GM20431 (cell line): ENCODE measurements around the gene GNG12.

Experiments used
- in situ Hi-C: fragments of 300-500 bp; cut with MseI, MboI; formaldehyde crosslinking; loops from one replicate; pipeline ENCODE4 v1.15.0; 2020; ENCODE audit warnings: low sequenced_read_pairs; ENCODE audit not compliant: unreplicated experiment

The GNG12 gene

DNA sequence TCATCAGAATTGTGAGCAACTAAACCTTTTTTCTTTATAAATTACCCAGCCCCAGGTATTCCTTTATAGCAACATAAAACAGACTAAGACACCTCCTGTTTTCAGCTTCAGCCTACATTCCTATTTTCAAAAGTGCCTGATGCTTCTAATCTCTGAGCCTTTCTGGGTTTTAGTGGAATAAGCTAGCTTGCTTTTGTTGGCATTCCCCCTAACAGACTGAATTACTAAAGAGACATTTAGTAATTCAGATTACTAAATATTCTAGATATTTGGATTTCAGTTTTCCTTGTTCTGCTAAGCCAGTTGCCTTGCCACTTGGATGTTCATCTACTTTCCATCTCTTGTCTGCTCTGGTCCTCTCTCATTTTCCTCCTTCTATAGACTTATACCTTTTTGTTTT, 10.5 kb upstream of the GNG12 start:
- in situ Hi-C loops: no loop called here

DNA sequence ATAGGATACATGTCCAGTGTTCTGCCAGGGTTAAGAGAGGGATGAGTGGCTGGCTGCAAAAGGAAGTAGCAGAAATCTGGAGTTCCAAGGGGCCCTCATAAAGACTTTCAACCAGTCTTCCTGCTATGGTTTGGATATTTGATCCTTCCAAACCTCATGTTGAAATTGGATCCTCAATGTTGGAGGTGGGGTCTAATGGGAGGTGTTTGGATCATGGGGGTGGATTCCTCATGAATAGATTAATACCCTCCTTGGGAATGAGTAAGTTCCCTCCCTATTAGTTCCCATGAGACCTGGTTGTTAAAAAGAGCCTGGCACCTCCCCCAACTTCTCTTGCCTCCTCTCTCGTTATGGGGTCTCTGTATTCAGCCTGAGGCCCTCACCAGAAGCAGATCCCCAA, 10.1 kb upstream of the GNG12 start:
- in situ Hi-C loops: no loop called here

DNA sequence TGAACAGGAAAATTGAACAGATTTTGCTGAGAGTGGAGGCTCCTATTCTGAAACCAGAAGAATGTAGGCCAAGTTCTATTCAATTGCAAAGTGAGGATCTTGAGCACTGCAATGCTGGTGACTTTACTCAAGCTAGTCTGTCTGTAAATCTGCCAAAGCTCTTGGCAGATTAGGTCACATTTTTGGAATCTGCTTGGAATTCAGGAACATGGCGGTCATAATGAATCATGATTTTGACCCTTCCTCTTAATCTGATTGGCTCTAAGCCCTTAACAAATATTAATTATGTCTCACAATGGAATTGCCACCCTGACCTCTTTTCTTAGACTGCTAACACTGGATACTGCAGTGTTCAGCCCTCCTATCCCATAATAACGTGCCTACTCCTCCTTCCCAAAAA, 7.2 kb upstream of the GNG12 start:
- in situ Hi-C loops: no loop called here

DNA sequence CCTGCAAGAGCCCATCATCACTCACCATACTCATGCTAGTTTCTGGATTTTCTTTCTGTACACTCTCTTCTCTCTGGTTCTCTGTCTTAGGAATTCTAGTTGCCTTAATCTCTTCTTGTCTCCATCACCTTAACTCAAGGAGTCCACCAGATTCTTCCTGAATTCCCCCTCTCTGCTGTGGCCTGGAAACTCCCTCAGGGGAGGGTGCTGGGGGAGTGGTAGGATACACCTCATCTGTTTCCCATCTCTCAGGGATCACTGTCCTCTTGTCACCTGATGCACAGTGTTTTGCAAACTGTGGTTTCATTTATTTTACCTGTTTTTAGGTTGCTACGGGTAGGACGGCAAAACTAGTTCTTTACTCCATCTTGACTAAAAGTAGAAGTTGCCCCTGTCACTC, 6.6 kb upstream of the GNG12 start:
- in situ Hi-C loops: no loop called here

DNA sequence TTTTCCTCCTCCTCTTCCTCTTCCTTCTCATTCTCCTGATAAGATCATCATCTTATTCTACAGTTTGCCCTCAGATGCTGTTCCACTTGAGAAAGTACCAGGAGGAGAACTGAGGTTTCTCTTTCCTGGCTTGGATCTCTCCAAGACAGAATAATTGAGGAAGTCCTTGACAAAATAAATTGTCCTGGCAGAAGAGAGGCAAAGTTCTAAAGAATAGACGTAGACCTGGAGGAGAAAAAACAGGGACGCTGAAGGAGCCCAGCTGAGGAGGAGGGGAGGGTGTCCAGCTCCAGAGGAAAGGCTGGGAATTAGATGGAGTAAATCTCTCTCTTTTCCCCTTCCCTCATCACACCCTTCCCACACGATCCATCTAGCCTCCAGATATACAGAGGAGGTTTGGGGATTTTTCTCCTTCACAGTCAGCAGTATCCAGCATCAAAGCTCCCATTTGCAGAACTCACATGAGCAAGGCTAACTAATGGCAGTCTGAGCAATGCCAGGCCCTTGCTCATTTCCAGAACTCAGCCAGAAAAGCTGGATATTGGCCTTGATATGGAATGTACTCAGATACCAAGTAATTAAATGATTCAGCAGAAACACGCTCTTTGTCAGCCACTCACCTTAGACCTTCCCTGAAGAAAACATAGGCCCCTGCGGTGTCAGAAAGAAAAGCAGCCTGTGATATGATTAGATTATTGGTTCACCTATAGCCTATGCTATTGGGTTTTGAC, 5.1 kb upstream of the GNG12 start:
- in situ Hi-C loops: no loop called here

DNA sequence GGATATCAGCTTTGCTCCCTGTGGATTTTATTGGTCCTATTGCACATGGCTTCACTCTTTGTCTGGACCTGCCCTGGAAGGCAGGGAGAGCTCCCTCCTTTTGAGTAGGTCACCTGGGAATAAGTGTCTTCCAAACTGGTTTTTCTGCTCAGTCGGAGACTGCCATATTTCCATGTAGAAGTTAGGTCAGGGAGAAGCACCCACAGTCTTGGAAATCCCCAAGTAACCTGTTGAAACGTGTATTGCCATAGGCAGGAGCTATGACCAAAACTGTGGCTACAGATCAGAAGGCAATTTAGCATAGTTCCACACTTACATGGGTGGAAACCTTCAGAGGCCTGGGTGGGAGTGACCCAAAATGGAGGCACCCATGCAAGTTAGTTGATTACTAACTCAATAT, 3.5 kb upstream of the GNG12 start:
- in situ Hi-C loops: no loop called here

DNA sequence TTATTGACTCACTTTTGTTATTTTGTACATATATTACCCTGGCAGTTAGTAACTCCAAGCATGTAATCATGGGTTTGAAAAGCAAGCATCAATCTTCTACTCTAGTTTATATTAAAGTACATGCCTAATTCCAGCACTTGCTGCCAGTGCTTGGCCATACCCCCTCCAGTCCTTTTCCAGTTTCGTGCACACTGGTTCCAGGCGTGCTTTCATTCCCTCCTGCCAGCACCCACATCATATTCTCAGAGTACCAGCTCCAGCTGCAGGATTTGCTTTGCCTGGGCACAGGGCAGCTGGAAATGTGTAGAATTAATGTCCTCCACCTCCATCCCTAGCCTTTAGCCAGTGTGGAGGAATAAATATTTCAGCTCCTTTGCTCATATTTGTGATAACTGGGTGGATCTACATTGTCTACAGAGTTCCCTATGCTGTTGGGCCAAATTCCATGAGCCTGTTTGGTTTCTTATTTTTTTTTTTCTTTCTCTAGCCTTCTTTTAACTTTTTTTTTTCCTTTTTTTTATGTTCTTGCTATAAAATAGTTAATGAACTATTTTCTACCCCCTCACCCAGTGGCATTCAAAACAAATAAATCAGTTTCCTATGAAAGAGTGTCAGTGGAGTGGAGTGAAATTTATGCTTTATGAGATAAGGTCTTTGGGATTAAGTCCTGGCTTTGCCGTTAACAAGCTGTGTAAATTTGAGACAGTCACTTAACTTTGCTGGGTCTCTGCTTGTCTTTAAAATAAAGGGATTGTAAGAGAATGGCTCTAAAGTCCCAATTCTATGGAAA, 2.6 kb upstream of the GNG12 start:
- in situ Hi-C loops: no loop called here

DNA sequence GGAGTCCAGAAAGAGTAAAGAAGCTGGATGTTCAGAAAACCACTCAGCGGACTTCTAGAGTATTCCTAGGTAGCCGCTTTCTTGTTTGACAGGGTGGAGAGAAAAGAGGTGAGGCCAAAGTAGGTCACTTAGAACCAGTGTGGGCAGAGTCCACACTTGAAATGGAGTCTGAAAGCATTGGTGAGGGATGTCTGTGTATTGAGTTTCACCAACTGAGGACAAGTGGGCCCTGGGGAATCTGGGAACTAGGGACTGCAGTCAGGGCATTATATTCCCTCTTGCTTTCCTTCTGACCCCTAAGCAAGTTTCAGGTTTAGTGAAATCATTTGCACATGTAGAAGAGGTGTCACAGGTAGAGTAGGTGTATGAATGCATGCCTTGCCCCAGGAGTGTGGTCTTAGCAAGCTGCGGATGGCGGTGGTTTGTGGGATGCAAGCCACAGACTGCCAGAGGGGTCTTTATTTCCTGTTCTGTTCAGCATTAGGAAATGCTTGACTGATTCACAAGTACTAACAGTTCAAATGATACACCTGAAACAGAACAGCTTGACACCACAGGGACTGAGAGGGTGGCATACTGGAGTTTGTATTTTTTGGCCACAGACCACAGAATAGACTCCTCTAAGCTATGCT, 1.1 kb upstream of the GNG12 start:
- in situ Hi-C loops: no loop called here

DNA sequence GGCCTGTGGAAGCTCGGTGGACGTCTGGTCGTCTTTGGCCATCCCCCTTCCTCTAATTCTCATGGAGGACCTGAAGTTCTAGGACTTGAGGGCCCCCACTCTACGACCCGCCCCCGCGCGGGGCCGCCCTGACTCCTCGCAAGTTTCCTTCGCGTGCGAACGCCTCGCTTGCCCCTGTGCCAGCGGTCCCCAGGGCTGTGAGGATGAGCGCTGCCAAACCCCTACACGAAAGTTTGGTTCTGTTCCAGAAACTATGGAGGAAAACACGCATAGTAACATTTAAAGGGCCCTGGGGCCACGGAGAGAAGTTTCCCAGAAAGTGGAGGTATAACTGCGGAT, 304 bp upstream of the GNG12 start:
- in situ Hi-C loops: no loop called here

DNA sequence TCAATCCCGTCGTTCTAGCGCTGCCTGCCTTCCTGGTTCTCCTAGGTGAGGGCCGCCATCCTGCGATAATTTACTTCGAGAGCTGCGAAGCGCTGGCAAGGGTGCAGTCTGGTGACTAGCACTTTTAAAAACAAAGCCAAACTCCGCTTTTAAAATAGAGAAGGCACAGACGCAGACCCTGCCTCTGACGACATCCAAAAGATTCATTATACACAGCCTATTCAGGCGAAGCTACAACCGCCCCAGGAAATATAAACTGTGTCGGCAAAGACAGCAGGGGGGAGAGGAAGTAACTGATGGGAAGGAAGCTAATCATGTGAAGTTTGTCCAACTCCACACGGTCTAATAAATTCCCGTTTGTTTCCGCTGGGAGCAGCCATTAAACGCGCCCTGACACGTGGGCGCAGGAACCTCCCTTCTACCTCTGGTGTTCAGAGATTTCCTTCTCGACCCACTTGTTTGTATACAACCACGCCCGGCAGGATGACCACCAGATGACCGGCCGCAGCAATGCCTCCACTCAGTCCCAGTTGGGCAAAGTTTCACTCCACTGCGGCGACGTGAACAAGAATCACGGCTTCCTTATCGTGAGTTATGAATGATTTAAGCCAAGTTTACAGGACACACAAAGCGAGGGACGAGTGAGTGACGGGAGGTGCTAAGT, 1.3 kb downstream of the GNG12 start:
- in situ Hi-C loops: no loop called here

DNA sequence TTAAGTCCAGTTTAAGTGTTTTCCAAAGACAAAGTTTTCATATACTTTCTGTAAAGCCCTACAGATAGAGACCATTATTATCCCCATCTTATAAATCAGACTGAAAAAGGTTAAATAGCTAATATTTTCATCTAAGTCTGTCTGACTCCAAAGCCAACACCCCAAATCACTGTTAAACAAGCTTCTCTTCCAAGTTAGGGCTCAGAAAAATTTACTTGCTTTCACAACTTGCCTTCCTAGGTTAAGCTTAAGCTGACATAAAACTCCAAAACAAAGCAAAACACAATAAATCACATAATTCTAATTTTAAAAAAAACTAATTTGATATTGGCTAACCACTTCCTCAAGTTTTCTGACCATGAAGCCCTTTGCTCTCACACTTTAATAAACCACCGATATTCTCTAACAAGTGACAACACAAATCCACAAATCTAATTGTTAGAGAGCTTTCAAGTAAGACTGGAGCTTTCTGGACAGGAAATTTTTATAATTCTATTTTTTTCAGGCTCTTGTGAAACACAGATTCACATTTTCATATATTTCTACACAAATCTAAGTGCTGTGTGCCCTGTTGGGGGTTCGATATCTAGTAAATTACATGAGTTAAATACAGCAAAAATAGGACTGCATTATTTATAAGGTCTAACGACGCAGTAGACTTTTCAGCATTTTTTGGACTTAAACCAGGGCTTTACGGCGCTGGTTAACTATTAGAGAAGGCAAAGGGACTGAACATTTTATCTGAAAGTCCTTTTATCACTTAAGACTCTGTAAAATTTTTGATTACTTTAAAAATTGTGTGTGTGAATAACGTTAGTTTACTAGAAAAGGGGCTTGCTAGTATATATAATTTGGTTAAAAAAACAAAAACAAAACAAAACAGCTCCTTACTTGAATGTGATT, 2.1 kb downstream of the GNG12 start:
- in situ Hi-C loops: no loop called here

DNA sequence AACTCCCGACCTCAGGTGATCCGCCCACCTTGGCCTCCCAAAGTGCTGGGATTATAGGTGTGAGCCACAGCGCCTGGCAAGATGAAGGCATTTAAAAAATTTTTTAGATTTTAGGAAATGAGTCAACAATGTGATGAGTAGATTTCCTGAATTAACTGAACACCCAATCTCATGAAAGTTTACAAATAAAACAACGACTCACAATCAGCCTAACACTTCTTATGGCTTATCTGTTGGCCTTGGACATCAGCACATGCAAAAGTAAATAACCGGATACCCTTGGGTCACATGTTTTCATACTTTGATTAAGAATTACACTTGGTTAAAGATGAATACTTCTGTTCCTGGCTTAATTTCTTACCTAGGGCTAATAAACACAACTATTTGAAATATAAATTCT, 3.0 kb downstream of the GNG12 start:
- in situ Hi-C loops: no loop called here

DNA sequence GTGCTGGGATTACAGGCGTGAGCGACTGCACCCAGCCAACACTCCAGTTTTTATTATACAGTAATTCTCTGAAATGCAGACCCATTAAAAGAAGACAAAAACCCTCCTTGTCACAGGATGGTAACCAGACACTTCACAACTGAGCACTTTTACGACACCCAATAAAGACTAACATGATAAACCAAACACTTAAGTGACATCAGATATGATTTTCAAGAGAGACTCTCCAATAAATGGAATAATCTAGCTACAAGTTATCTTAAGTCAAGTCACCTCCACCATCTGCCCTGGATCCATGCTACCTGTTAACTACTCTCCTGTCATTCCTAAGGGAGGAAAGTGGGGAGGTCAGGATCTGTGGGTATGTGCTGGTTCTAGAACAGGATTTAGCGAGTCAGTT, 5.6 kb downstream of the GNG12 start:
- in situ Hi-C loops: no loop called here

DNA sequence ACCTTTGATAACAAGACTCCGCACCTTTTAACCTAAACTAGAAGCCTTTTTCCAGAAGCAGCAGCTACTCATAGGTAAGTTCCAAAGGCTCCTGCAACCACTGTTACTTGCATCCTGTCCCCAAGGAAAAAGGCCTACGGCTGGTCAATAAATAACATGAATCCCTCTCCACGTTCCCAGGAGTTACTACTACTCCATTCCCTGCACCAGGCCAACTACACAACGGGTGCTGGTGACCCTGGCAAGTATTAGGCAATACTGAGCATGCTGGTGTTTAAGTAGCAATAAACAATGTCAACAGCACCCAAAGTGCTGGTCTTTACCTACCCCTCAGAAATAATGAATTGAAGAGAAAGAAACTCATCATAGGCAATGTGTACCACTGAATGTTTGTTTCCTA, 7.7 kb downstream of the GNG12 start:
- in situ Hi-C loops: no loop called here

DNA sequence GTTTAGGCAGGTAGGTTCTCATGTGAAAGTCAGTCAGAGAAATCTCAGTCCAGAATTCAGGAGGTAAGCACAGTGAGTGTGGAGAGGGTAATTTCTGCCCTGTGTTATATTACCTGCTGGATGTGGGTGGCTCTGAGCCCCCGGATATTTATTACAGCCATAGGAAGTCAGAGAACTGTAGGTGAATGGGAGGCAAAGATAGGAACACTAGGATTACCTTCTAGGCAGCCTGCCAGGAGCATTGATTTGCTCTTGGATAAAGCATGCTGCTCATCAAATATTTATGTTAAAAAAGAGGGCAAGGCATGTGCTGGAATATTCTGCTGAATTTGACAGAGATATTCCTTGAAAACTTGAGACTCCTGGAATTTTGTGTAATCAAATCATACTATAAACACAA, 8.5 kb downstream of the GNG12 start:
- in situ Hi-C loops: no loop called here

DNA sequence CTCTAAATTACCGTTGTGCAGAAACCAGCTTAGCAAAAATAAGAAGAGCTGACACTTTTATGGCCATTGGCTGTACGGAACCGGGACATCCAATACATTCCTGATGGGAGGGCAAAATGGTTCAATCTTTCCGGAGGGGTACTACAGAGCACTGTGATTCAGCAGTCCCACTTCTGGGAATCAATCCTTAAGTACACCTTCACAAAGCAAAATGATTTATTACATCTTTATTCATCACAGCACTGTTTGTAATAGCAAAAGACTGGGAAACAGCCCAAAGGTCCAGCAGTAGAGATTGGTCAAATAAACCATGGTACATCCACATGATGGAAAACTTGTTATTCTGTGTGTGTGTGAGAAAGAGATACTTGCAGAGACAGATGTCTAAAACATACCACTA, 9.7 kb downstream of the GNG12 start:
- in situ Hi-C loops: no loop called here

DNA sequence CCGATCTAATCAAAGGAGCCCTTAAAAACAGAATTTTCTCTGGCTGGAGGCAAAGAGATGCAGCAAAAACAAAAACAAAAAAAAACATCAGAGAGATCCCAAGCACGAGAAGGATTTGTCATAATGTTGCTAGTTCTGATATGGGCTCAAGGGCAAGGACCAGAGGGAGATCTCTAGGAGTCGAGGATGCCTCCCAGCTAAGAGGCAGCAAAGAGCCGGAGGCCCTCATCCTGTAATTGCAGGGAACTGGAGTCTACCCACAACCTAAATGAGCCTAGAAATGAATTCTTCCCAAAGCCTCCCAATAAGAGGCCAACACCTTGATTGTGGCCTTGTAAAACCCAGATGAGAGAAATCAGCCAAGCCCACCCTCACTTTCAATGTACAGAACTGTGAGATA, 12.0 kb downstream of the GNG12 start:
- in situ Hi-C loops: no loop called here

DNA sequence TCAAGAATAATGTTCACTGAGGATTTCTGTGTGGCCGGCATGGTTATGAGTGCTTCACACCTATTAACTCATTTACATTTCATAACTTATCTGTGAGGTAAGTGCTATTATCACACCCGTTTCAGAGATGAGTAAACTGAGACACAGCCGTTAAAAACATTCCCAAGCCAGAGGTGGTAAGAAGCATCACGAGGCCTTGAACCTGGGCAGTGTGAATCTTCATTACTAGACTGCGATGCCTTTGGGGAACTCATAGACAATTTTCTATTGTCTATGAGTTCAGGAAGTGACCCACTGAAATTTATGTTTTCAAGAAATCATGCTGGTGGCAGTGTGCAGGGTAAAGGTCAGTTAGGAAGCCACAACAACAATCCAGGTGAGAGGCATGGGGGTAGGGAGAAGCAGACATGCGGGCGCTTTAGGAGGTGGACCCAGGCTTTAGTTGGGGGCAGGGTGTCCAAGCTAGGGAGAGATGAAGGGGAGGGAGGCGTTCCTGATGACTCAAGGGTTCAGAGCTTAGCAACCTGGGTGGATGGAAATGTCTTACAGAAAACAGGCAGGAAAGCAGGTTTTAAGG, 14.5 kb downstream of the GNG12 start:
- in situ Hi-C loops: no loop called here

DNA sequence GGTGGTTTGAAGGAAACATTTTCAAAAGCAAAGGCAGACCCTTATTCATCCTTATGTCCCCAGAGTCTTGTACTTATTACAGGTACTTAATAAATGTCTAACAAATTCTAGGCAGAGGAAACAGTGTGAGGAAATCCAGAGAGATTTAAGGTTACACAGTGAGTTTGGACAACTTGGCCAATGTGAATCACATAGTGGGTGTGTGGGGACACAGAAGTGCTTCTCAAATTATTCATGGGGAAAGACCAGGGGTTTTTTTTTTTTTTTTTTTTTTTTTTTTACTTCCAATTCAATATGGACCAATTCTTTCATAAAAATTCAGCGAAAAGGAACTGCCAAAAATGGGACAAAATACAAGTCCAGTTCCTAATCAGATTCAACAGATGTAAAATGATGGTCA, 15.1 kb downstream of the GNG12 start:
- in situ Hi-C loops: no loop called here

DNA sequence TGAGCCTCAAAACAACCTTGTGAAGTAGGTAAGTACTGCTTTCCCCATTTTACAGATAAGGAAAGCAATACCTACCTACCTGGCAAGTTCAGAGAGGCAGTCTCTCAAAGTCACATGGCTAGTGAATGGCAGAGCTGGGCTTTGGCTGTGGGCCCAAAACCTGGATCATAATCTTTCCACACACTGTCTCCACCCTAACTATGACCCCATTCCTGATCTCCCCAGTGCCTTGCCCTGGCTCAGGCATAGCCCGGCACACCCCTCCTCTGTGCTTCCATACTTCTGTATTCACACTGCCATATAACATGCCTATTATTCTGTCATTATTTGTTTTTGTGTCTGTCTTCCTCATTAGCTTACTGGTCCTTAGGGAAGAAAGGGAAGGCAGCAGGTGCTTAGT, 15.9 kb downstream of the GNG12 start:
- in situ Hi-C loops: no loop called here
